Measurements from ENCODE around the gene GGT5. TPM values are rescaled to one million over a fixed set of nuclear protein-coding genes. Genes with fewer than 3 reads are reported as not detected.
A peak's percentile ranks its signal among the peaks of the same experiment; 100 is the strongest.

Gene GGT5
- total and polyA plus RNA-seq, 2 of the 13 experiments (the other 11 are each of a cell fraction or from before 2014, with no cell fraction given): 0.69 to 3.1 TPM

- TF ChIP-seq HMGXB4 (CRISPR knock-in tag; IDR thresholded peaks at IDR 0.05; ENCODE audit: borderline replicate concordance in 1 of 2, low read depth in 1 of 2): no peak
- no peak for TF ChIP-seq HES4 (CRISPR knock-in tag; IDR thresholded peaks at IDR 0.05; ENCODE audit: borderline replicate concordance)
- TF ChIP-seq GATAD2A (CRISPR knock-in tag; IDR thresholded peaks at IDR 0.05): 0 out of 2 replicates have a peak, but pooled peaks have one; percentile 2
- no peak for TF ChIP-seq ZNF326 (CRISPR knock-in tag; IDR thresholded peaks at IDR 0.05; ENCODE audit: borderline replicate concordance)
These were observed 64.4 kb downstream of the GGT5 start (continued) for GRCh38 chr22:24180316-24181087.

- no peak overlapping the region for H3K27ac ChIP-seq (ENCODE audit: extremely low read length, insufficient read depth, low read length)
- no peak overlapping the region for H3K4me3 ChIP-seq (replicated peaks in 1 of 3; ENCODE audit: insufficient read depth in 1 of 3, low read depth in 2 of 3, low read length in 3 of 3)
- WGBS (ENCODE audit: low lambda C conversion rate): 90% methylated on average over 8 of the region's 17 CpGs
- H3K79me2 ChIP-seq (ENCODE audit: insufficient read depth, low read length): no peaks in the 10 kb centered on the region
- H3K4me1 ChIP-seq (ENCODE audit: insufficient read depth, low read length): peaks cover 23% of the 10 kb centered on the region
- BruUV-seq (replicated peaks): no TSS peak
- ATAC-seq (no peak), DNase-seq (ENCODE audit: low spot score) (no peak), FAIRE-seq (no peak)
- ChIA-PET CTCF (ENCODE audit: low intra/inter-chr PET ratio, low total read pairs) (no interaction called here), POLR2A (no interaction called here)
- no peak overlapping the region for H3K4me2 ChIP-seq (ENCODE audit: low read depth, low read length)
- H3K9me3 ChIP-seq (ENCODE audit: low read length): no peaks in the 10 kb centered on the region
- H3K27me3 ChIP-seq (ENCODE audit: control insufficient read depth in 1 of 2, insufficient read depth in 2 of 2, low read length in 2 of 2): no peaks in the 10 kb centered on the region
- no peak overlapping the region for H2AFZ ChIP-seq (ENCODE audit: low read length)
- intact Hi-C loops (cut with micrococcal nuclease; ENCODE audit: unreplicated experiment) (no loop called here), in situ Hi-C loops (cut with HindIII; ENCODE audit: extremely low pct_ligation_motif_present, low pct_unique_long_range_greater_than_20kb) (no loop called here)
- TF ChIP-seq AGO2 (optimal IDR thresholded peaks at IDR 0.05; ENCODE audit: low read depth, low read length): peak; percentile 81
- no peak for TF ChIP-seq ZNF383 (CRISPR knock-in tag; IDR thresholded peaks at IDR 0.05; ENCODE audit: borderline replicate concordance)
- peak; percentile 93 for TF ChIP-seq RBM22 (optimal IDR thresholded peaks at IDR 0.05; ENCODE audit: low read length)
- H4K20me1 ChIP-seq (ENCODE audit: insufficient read depth, low read length): peaks cover 4% of the 10 kb centered on the region; the same call in 1 of the 2 replicates
- no peak overlapping the region for H3K9ac ChIP-seq (ENCODE audit: insufficient read depth, low read depth, low read length)
- peaks cover 4 to 17% of the 10 kb centered on the region in 2 experiments; a peak in 3 of 5 replicates for H3K36me3 ChIP-seq (replicated peaks in 1 of 2; ENCODE audit: control insufficient read depth in 1 of 2, insufficient read depth in 2 of 2, low read length in 2 of 2)
These were observed 65.2 kb downstream of the GGT5 start for GRCh38 chr22:24179478-24180210.

Measured in HepG2 (cell line).